GM19193 (cell line): ENCODE results near the gene CBY1.
A peak's percentile ranks its signal among the peaks of the same experiment; 100 is the strongest.

Experiments
- POLR2A ChIP-seq: IDR thresholded peaks from 4 replicates; pipeline ENCODE4 v1.6.1; 2011; ENCODE audit not compliant: insufficient read depth, insufficient read length; ENCODE audit errors: extremely low read depth

The CBY1 gene

DNA sequence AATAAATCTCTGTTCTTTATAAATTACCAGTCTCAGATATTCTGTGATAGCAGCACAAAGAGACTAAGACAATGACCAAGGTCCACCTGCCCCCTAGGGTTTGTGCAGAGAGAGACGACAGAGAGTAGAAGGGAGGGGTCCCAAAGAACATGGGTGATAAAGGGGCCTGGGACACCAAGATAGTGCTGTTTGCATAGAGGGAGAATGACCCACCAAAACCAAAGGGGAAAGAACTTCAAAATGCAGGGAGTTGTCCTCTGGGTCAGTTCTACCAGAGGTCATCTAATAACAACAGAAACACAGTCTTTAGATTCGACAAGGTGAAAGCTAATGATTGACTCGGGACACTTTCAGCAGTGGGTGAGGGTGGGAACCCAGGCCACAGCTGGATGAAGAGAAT lies 23.9 kb upstream of the CBY1 start:
- no peak for TF ChIP-seq POLR2A

- TF ChIP-seq POLR2A: no peak
Observed at GRCh38 chr22:38638216-38638615, 18.2 kb upstream of the CBY1 start.

GRCh38 chr22:38638728-38639127 lies 17.7 kb upstream of the CBY1 start:
- TF ChIP-seq POLR2A: no peak

GRCh38 chr22:38641476-38642040 lies 14.9 kb upstream of the CBY1 start:
- TF ChIP-seq POLR2A: no peak

DNA sequence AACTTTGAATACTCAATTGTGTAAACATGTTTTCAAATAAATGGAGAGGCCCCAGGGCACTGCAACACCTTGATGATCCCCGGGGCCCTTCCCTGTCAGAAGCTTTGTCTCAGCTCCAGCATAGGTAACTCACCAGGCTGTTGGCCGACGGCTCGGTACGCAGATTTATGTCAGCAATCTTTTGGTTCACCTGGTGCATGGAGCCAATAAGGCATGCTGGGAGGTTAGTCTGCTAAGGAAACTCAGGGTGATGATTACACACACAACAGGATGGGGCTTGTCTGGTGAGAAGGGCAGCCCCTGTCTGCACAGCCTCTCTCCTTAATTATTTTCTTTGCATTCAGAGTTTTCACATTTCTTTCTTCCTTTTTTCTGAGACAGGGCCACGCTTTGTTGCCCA lies 11.0 kb upstream of the CBY1 start:
- TF ChIP-seq POLR2A: no peak

GRCh38 chr22:38649841-38650522 lies 6.5 kb upstream of the CBY1 start:
- no peak for TF ChIP-seq POLR2A

DNA sequence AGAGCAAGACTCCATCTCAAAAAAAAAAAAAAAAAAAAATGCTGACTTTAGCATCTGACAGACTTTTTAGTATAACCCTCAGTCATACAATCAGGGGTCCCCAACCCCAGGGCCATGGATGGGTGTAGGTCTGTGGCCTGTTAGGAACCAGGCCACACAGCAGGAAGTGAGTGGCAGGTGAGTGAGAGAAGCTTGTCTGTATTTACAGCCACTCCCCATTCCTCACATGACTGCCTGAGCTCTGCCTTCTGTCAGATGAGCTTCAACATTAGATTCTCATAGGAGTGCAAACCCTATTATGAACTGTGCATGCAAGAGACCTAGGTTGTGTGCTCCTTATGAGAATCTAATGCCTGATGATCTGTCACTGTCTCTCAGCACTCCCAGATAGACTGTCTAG lies 3.6 kb upstream of the CBY1 start:
- TF ChIP-seq POLR2A: no peak

DNA sequence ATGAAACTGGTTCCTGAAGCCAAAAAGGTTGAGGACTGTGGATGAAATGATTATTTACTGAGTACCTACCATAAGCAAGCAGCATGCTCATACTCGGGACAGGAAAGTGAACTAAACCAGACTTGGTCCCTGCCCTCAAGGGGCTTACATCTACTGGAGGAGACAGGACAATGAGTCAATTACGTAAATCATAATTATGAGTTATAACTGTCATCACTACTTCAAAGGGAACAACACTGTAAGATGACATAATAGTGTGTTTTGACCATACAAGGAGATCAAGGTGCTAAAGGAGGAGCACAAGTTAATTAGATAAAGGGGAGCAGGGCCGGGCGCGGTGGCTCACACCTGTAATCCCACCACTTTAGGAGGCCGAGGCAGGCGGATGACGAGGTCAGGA lies 2.7 kb upstream of the CBY1 start:
- TF ChIP-seq POLR2A: no peak

GRCh38 chr22:38655519-38656255 lies 751 bp upstream of the CBY1 start:
- TF ChIP-seq POLR2A: no peak

DNA sequence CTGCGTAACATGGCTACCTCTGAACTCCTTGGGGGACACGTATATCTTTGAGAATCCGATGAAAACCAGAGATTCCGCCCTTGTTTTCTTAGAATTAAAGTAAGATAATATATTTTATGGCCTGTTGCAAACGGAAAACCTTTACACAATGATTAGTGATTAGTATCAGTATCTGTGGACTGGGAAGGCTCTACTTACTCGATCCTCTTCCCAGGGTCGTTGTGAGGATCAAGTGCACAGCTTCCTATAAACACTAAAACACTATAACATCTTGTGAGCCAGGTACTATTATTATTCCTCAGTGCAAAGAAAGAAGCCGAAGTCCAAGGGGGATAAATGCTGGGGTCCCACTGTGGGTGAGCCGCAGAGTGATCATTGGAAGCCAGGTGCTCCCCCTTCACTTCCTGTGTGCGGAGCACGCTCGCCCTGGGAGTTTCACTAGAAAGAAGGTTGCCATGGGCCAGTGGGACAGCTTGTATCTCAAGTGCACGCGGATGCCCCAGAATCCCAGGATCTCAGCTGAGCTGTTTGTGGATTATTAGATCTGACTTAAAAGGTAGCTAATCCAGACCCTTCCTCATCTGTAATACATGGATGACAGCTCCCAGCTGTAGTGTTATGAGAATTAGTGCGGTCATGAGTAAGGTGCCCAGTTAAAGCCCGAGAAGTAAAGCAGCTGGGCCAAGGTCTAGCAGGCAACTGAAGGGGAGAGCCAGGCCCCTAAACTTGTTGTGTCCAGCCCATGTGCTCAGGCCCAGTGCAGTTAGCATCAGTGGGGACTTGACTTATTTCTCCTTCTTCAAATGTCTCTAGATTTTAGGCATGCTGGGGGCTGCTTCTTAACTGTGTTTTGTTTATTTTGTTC lies 839 bp downstream of the CBY1 start:
- no peak for TF ChIP-seq POLR2A

GRCh38 chr22:38674888-38675287 lies 18.4 kb downstream of the CBY1 start:
- TF ChIP-seq POLR2A: no peak

- TF ChIP-seq POLR2A: no peak
Observed at GRCh38 chr22:38675833-38676232, 19.4 kb downstream of the CBY1 start.

- TF ChIP-seq POLR2A: peak; percentile 91
Observed at GRCh38 chr22:38681582-38682335, 25.3 kb downstream of the CBY1 start, which contains the start of gene TOMM22. TSS of gene TOMM22 (plus strand) at chr22:38681957. CDS start at chr22:38681979, 22 bp downstream.

GRCh38 chr22:38684895-38685294 lies 28.5 kb downstream of the CBY1 start:
- TF ChIP-seq POLR2A: no peak
